ENCODE results near the gene PPP1R12B.
"Not testable (repeated sequence)": the region's sequence is repeated elsewhere in the genome, so short reads cannot be mapped to it uniquely, and the experiment has no call there.

Gene PPP1R12B

GRCh38 chr1:202615501-202616354 lies 267.2 kb downstream of the PPP1R12B start:
- DNase-seq: peak; percentile 94

- no peak for DNase-seq
These were observed 267.9 kb downstream of the PPP1R12B start for GRCh38 chr1:202616355-202616915.

GRCh38 chr1:202619012-202619411 lies 270.5 kb downstream of the PPP1R12B start:
- DNase-seq: not testable (repeated sequence)

- no peak for DNase-seq
These were observed 271.0 kb downstream of the PPP1R12B start for GRCh38 chr1:202619505-202619904.

- DNase-seq: not testable (repeated sequence)
These were observed 271.5 kb downstream of the PPP1R12B start for GRCh38 chr1:202620036-202620435.

- no peak for DNase-seq
These were observed 272.9 kb downstream of the PPP1R12B start for GRCh38 chr1:202621446-202621845.

GRCh38 chr1:202622388-202622787 lies 273.9 kb downstream of the PPP1R12B start:
- no peak for DNase-seq

GRCh38 chr1:202623075-202623474 lies 274.6 kb downstream of the PPP1R12B start:
- DNase-seq: peak; percentile 73

GRCh38 chr1:202623476-202623875 lies 275.0 kb downstream of the PPP1R12B start:
- not testable (repeated sequence) for DNase-seq

GRCh38 chr1:202624088-202624780 lies 275.7 kb downstream of the PPP1R12B start:
- no peak for DNase-seq

GRCh38 chr1:202624781-202625108 lies 276.2 kb downstream of the PPP1R12B start:
- DNase-seq: no peak

- peak; percentile 72 for DNase-seq
These were observed 277.2 kb downstream of the PPP1R12B start for GRCh38 chr1:202625416-202626360.

GRCh38 chr1:202627036-202627435 lies 278.5 kb downstream of the PPP1R12B start:
- not testable (repeated sequence) for DNase-seq

GRCh38 chr1:202627841-202628565 lies 279.5 kb downstream of the PPP1R12B start:
- no peak for DNase-seq

- DNase-seq: no peak
These were observed 280.2 kb downstream of the PPP1R12B start for GRCh38 chr1:202628646-202629215.

GRCh38 chr1:202629257-202629811 lies 280.8 kb downstream of the PPP1R12B start:
- DNase-seq: not testable (repeated sequence)

GRCh38 chr1:202630096-202630495 lies 281.6 kb downstream of the PPP1R12B start:
- not testable (repeated sequence) for DNase-seq

- no peak for DNase-seq
These were observed 282.0 kb downstream of the PPP1R12B start for GRCh38 chr1:202630541-202630940.

GRCh38 chr1:202631076-202631923 lies 282.8 kb downstream of the PPP1R12B start:
- no peak for DNase-seq

- DNase-seq: no peak
These were observed 283.7 kb downstream of the PPP1R12B start for GRCh38 chr1:202632241-202632640.

All from fibroblast of skin of back (primary cell).